Measurements from ENCODE around the gene OSGEP.

OSGEP gene

DNA sequence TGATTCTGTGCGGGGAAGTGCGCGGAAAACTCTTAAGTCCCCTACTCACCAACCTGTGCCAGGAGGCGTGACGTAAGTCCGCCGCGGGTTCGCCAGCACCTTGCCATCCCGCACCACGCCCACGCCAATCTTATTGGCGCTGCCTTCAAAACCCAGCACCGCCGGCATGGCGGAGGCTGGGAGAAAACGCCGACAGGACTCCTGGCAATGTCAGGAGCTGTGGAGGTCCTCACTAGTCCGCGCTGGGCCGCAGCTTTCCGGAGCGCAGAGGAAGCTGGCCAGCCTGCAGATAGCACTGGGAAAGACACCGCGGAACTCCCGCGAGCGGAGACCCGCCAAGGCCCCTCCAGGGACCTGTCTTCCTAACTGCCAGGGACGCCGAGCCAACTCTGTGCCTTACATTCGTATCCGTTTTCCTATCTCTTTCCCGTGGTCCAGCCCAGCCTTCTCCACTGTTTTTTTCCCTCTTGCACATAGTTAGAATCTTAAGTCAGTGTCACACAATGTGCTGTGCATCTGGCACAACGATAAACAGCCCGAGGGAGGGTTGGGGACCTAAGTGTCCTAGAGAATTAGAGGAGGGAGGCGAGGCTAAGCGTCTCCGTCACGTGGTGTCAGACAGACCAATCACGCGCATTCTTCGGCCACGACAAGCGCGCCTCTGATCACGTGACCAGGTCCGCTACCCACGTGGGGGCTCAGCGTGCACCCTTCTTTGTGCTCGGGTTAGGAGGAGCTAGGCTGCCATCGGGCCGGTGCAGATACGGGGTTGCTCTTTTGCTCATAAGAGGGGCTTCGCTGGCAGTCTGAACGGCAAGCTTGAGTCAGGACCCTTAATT, at the start of gene OSGEP, which contains the start of gene APEX1:
Gene OSGEP, minus strand, starts transcription at position 297 of the 839 bp plus-strand sequence. Its CDS starts 129 bp downstream, at position 168.
Gene APEX1, plus strand, starts transcription at position 711 of the 839 bp plus-strand sequence. CDS start 420 bp downstream, outside the sequence.
- DNase-seq (ENCODE audit: low read depth) = peak; percentile 99
- peak within 1 kb of the TSS; percentile 87 for H3K4me3 ChIP-seq (ENCODE audit: low read depth, low read length)
- TF ChIP-seq POLR2A (IDR thresholded peaks at IDR 0.05; ENCODE audit: extremely low read depth, insufficient read length) (peak; percentile 74), MYC (IDR thresholded peaks at IDR 0.05; ENCODE audit: low read depth, low read length) (peak; percentile 96)
- TF ChIP-seq, protein P1, sequence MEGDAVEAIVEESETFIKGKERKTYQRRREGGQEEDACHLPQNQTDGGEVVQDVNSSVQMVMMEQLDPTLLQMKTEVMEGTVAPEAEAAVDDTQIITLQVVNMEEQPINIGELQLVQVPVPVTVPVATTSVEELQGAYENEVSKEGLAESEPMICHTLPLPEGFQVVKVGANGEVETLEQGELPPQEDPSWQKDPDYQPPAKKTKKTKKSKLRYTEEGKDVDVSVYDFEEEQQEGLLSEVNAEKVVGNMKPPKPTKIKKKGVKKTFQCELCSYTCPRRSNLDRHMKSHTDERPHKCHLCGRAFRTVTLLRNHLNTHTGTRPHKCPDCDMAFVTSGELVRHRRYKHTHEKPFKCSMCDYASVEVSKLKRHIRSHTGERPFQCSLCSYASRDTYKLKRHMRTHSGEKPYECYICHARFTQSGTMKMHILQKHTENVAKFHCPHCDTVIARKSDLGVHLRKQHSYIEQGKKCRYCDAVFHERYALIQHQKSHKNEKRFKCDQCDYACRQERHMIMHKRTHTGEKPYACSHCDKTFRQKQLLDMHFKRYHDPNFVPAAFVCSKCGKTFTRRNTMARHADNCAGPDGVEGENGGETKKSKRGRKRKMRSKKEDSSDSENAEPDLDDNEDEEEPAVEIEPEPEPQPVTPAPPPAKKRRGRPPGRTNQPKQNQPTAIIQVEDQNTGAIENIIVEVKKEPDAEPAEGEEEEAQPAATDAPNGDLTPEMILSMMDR (IDR thresholded peaks at IDR 0.05; ENCODE audit: low read depth, low read length) = no peak
- TF ChIP-seq, protein P2, sequence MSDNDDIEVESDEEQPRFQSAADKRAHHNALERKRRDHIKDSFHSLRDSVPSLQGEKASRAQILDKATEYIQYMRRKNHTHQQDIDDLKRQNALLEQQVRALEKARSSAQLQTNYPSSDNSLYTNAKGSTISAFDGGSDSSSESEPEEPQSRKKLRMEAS (IDR thresholded peaks at IDR 0.05; ENCODE audit: low read depth, low read length) = peak; percentile 100

DNA sequence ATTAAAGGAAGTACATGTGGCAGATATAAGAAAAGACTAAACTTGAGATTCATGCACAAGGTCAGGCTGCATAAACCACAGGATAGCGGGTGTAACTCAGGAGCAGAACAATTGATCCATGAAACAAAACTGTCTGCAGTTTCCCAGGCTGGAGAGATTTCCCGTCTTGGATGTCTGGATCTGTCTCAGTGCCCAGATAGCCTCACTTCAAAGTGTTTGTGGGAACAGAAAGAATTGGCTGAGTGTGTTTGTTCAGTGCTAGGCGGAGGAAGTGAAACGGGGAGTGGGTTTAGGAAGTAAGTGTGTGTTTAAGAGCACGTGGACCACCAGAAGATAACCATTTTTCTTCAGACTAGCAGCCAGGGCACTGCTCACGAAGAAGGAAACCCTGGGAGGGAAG, 49.3 kb upstream of the OSGEP start:
- no peak for DNase-seq (ENCODE audit: low read depth)
- no peak for TF ChIP-seq POLR2A (IDR thresholded peaks at IDR 0.05; ENCODE audit: extremely low read depth, insufficient read length)
- TF ChIP-seq MYC (IDR thresholded peaks at IDR 0.05; ENCODE audit: low read depth, low read length) = no peak
- TF ChIP-seq, protein P2 (IDR thresholded peaks at IDR 0.05; ENCODE audit: low read depth, low read length) = no peak
- TF ChIP-seq, protein P1 (IDR thresholded peaks at IDR 0.05; ENCODE audit: low read depth, low read length) = no peak
- H3K4me3 ChIP-seq (ENCODE audit: low read depth, low read length) = no peak overlapping the region

DNA sequence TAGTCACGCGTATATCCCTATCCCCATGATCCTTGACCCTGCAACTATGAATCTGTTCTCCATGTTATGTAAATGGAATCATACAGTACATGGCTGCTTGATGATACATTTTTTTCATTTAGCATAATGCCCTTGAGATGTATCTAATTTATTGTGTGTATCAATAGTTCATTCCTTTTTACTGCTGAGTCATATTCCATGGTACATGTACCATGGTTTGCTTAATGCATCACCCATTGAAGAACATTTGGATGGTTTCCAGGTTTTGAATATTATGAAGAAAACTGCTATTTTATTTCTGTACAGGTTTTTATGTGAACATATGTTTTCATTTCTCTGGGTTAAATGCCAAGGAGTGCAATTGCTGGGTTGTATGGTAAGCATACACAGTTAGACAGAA, 46.7 kb upstream of the OSGEP start:
- no peak overlapping the region for H3K4me3 ChIP-seq (ENCODE audit: low read depth, low read length)
- TF ChIP-seq, protein P2 (IDR thresholded peaks at IDR 0.05; ENCODE audit: low read depth, low read length) = no peak
- TF ChIP-seq, protein P1 (IDR thresholded peaks at IDR 0.05; ENCODE audit: low read depth, low read length) = no peak
- TF ChIP-seq MYC (IDR thresholded peaks at IDR 0.05; ENCODE audit: low read depth, low read length) = no peak
- no peak for DNase-seq (ENCODE audit: low read depth)

DNA sequence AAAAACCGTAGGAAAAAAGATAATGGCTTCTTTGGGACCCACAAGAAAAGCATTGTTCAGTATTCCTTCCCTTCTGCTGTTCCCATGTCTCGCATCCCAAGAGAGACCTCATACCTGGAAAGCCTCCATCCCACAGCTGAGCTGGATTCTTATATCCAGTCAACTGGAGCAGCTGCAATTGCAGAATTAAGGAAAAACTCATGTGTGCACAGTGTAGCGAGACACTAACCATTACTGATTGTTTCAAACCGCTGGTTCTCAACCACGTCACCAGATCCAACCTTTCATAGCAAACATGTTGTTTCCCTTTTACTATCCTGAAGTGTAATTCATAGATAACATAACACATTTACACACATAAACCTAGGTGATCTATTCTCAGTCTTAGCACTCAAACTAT, 45.3 kb upstream of the OSGEP start:
- no peak overlapping the region for H3K4me3 ChIP-seq (ENCODE audit: low read depth, low read length)
- no peak for DNase-seq (ENCODE audit: low read depth)
- TF ChIP-seq, protein P1 (IDR thresholded peaks at IDR 0.05; ENCODE audit: low read depth, low read length) = no peak
- TF ChIP-seq, protein P2 (IDR thresholded peaks at IDR 0.05; ENCODE audit: low read depth, low read length) = no peak
- TF ChIP-seq POLR2A (IDR thresholded peaks at IDR 0.05; ENCODE audit: extremely low read depth, insufficient read length) (no peak), MYC (IDR thresholded peaks at IDR 0.05; ENCODE audit: low read depth, low read length) (no peak)

DNA sequence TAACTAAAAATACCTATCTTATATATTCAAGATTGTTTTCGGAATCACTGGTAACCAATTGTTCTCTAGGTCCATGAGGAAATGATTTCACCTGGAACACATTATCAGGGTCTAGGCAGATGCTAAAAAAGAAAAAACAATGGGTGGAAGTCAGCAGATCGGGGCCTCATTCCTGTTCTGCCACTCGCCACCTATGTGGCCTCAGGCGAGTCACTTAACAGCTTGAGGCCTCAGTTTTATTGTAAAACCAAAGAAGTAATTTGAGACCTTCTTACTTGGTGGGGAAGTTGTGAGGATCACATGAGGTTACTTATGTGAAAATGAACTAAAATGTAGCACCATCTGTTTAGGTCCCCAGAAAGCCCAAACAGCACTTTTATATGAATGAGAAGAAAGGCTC, 44.5 kb upstream of the OSGEP start:
- peak; percentile 48 for TF ChIP-seq MYC (IDR thresholded peaks at IDR 0.05; ENCODE audit: low read depth, low read length)
- TF ChIP-seq, protein P2 (IDR thresholded peaks at IDR 0.05; ENCODE audit: low read depth, low read length) = peak; percentile 58
- peak; percentile 50 for TF ChIP-seq POLR2A (IDR thresholded peaks at IDR 0.05; ENCODE audit: extremely low read depth, insufficient read length)
- TF ChIP-seq, protein P1 (IDR thresholded peaks at IDR 0.05; ENCODE audit: low read depth, low read length) = no peak
- DNase-seq (ENCODE audit: low read depth) = peak; percentile 86
- H3K4me3 ChIP-seq (ENCODE audit: low read depth, low read length) = no peak overlapping the region

All from NB4 (cell line).